Forelimb muscle (tissue), 1 donor: Measurements from ENCODE around the gene OR2A2. TPM values are rescaled to one million over a fixed set of nuclear protein-coding genes. Genes with fewer than 3 reads are reported as not detected.
"Not testable (repeated sequence)": the region's sequence is repeated elsewhere in the genome, so short reads cannot be mapped to it uniquely, and the experiment has no call there.

ENCODE experiments used
- DNase-seq: peaks from one replicate; pipeline ENCODE4 v3.0.0-alpha.2; 2013; ENCODE audit warnings: low read depth
- polyA plus RNA-seq: library from polyadenylated mRNA; unstranded; fragments of 120-200 nt; gene quantifications from one replicate; pipeline ENCODE4 v1.2.1, GENCODE V29; 2013; ENCODE audit not compliant: insufficient read length

The OR2A2 gene, protein sequence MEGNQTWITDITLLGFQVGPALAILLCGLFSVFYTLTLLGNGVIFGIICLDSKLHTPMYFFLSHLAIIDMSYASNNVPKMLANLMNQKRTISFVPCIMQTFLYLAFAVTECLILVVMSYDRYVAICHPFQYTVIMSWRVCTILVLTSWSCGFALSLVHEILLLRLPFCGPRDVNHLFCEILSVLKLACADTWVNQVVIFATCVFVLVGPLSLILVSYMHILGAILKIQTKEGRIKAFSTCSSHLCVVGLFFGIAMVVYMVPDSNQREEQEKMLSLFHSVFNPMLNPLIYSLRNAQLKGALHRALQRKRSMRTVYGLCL
- not detected for polyA plus RNA-seq

DNA sequence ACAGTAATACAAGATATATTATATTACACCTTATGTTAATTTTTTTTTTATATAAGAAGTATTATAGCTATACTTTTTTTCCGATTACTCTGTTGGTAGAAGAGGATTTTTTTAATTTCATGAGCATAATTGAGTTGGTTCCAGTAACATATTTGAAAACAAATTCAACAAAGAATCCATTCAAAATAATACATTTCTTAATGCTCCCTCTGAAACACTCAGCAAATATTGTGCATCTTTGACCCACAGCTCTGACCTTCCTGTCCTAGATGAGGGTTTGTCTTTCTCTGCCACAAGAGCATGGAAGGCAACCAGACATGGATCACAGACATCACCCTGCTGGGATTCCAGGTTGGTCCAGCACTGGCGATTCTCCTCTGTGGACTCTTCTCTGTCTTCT, at the start of gene OR2A2:
OR2A2 (plus strand) TSS at position 301 of the 400 bp plus-strand sequence; CDS start at position 301, 0 bp downstream.
- DNase-seq, result no peak

DNA sequence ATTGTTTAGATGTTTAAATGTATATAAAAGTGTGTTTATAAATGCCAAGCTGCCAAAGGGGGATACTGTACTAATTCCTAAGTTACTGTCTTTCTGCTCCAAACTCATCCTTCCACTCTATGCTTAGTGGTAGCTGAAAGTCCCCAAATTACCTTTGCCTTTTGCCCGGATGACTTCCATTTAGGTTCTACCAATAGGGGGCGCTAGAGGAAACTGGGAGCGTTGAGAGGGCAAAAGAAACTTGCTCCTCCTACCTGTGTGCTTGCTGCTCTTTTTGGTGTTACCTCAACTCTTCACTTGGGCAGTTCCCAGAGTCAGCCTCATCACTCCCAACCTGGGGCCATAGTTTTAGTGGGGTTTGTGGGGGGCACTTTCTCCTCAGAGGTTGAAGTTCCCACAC, 45.7 kb upstream of the OR2A2 start:
- DNase-seq, result no peak

DNA sequence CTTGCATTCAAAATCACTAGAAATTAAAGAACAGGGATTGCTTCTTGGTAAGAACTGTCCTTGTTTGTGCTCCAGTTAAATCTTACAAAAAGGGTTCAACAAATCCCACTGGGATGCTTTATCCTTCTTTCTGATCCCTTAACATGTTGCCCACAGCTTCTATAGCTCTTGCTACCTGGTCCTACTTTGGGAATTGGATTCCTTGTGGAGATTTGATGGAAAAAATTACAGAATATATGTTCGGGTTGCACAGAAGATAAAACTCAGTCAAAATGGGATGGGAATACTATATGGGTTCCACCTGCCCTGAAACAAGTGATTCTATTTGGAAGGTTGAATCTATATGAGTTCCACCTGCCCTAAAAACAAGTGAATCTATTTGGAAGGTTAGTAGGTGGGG, 39.9 kb upstream of the OR2A2 start, which contains the start of gene OR2A25:
OR2A25 (plus strand) TSS at position 301 of the 400 bp plus-strand sequence. CDS start 4,409 bp downstream, outside the sequence.
- no peak for DNase-seq

DNA sequence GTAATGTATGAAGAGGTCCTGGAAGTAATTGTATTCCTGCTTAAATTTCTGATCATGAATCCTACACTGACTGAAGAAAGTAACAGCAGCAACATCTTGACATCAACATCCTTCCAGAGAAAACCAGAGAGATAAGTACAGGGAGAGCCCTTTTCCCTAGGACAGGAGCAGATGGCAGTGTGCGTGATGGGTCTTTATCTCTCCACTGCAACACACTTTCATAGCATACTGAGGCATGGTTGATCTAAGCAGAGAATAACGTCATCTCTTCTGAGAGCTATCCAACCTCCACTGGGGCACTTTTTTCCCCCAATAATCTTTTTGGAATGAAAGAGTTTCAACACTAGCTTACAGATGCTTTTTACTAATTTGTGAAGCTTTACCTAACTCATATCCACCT, 39.4 kb upstream of the OR2A2 start:
- DNase-seq, result no peak

DNA sequence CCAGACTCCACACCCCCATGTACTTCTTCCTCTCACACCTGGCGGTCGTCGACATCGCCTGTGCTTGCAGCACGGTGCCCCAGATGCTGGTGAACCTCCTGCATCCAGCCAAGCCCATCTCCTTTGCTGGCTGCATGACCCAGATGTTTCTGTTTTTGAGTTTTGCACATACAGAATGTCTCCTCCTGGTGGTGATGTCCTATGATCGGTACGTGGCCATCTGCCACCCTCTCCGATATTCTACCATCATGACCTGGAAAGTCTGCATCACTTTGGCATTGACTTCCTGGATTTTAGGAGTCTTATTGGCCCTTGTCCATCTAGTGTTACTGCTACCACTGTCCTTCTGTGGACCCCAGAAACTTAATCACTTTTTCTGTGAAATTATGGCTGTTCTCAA, 35.0 kb upstream of the OR2A2 start:
- no peak for DNase-seq

DNA sequence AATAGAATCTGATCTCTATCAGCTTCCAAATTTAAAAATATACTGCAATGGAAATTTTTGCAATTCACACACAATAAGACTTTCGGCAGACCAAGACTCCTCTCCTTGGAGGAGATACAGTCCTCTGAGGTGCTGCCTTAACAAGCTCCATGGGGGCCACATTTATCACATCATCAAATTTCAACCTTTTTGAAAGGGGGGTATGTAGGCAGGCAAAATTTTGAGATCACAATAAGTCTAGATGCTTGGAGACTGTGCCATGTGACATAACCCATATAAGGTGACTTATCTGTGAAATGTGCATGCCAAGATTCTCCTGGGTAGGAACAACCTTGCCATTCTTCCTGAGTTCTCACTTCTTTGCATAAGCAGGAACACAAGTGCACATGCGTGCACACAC, 23.4 kb upstream of the OR2A2 start, which contains the start of gene OR2A12:
OR2A12 (plus strand) TSS at position 301 of the 400 bp plus-strand sequence. CDS start 8,830 bp downstream, outside the sequence.
- DNase-seq, result no peak

DNA sequence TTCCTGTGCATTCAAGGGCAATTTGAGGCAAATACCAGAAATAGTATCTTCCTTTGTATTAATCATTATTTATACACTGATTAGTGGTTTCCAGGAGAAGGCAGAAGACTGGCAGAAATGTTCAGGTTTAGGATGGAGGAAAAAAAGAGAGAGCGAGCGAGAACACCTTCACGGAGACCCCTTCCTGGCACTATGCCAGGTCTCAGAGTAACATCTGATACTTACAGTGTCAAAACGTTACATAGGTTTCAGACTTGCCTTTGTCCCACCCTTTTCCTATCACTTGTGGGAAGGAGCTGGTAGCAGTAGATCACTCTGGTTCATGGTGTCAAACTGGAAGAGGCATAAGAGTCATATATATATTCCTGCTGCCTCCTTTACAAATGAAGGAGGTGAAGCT, 22.7 kb upstream of the OR2A2 start:
- DNase-seq, result no peak

DNA sequence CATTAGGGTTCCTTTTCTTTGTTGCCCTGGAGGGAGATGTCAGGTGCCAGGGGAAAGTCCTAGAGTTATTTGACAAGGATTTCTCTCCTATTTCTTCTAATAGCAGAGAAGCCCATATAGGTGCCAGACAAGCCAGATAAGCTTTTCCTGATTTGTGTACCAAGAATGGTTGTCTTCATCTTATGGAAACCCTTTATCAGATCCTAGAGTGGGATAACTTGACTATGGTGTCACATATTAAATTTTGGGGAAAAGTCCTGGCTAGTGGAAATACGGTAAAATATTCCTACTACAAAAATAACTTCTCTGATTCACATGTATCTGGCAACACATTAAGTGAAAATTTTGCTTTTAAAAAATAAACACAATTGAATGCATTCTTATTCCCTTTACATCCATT, 22.2 kb upstream of the OR2A2 start:
- DNase-seq, result no peak

DNA sequence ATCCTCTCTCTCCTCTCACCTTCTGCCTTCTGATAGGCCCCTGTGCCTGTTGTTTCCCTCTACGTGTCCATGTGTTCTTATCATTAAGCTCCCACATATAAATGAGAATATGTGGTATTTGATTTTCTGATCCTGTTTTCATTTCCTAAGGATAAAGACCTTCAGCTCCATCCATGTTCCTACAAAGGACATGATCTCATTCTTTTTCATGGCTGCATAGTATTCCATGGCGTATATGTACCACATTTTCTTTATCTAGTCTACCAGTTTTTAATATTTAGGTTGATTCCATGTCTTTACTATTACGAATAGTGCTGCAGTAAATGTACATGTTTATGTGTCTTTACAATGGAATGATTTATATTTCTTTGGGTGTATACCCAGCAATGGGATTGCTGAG, 18.7 kb upstream of the OR2A2 start:
- no peak for DNase-seq

DNA sequence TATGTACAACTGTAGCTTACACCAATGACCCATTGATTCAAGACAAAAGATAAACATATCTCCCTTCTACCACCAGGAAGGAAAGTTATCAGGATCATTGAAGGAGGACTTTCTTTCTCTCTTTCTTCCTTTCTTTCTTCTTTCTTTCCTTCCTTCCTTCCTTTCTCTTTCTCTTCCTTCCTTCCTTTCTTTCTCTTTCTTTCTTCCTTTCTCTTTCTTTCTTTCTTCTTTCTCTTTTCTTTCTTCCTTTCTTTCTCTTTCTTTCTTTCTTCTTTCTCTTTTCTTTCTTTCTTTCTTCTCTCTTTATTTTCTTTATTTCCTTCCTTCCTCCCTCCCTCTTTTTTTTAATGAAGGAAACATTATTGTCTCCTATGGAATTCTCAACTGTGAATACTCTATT, 10.6 kb upstream of the OR2A2 start:
- no peak for DNase-seq

DNA sequence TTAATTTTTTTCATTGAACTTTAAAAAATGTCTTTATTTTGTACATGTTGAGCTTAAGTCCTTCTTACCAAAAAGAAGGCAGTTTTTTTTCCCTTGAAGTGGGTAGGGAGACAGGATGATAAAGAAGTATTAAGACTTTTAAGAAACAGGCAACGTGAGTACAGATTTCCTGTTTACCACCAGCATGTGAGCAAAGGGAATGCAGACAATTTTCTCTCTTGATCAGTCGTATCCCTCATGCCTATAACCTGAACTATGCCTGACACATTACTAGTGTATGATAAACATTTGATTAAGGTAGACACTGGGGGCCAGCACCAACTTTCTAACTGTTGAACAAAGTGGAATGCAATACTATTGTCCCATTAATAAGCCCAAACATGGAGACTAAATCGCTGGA, 8.8 kb upstream of the OR2A2 start:
- no peak for DNase-seq

DNA sequence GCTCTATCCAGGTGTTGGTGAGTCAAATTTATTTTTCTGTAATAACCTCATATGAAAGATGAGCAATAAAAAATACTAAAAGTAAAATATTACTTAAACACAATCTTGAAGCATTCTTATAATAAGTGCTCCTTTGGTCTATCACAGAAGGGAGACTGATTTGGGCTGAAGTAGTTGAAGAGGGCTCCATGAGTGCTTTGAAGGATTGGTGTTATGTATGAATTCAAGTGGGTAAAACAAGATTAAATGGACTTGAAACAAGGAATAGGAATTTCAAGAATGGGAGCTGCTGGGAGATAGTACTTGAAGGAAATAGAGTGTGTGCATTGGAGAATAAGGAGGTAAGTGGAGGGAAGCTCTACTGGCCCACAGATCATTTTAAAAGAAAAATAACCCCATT, 7.3 kb upstream of the OR2A2 start:
- DNase-seq, result no peak

DNA sequence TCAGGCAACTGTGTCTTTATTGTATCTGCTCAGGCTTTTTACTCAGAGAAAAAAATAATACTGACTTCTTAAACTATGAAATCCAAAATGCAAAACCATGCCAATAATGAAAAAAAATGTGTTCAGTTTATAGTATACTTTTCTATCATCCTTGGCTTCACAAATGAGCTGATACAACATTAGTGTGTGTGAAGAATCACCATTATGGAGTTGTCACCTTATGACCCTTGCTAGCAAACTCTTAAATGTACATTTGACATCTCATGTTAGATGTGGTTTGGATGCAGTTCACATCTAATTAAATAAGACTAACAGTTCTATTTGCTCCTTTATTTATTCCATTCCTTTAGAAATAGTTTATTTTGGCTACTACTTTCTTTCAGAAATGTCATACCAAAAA, 4.2 kb upstream of the OR2A2 start:
- DNase-seq, result no peak

DNA sequence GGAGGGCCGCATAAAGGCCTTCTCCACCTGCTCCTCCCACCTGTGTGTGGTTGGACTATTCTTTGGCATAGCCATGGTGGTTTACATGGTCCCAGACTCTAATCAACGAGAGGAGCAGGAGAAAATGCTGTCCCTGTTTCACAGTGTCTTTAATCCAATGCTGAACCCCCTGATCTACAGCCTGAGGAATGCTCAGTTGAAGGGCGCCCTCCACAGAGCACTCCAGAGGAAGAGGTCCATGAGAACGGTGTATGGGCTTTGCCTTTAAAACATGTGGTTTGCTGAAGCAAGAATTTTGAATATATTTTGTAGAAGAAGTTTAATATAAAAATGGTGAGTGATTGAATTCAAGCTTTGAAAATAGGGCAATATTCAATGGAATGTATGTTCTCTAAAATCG, 889 bp downstream of the OR2A2 start:
- DNase-seq, result no peak

DNA sequence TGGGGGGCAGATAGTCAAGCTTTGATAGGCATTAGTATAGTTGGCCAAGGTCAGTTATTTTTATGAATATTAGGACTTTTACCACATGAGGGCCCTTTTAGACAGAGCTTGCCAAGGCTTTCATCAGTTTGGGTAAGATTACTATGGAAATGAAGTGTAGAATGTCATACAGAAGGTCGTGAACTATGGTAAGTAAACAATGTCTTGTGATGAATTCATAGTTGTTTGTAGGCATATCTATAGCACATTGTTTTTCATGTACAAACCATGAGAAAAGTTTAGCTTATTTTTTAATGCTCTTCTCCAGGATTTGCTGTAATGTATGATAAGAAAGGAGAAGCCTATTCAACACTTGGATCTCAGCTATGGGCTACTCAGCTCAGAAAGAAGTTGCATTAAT, 4.3 kb downstream of the OR2A2 start:
- no peak for DNase-seq

DNA sequence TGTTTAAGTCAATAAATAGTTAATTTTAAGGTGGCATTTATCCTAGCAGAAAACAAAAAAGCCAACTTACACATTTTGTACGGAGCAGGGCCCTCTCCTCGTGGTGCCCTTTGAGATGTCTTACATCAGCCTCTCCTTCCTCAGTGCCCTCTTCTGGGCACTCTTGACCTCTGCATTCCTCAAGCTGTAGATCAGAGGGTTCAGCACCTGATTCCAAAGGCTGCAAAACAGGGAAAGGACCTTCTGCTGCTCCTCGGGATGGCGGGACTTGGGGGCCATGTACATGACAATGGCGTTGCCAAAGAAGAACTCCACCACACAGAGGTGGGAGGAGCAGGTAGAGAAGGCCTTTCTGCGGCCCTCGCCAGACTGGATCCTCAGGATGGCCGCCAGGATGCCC, 9.0 kb downstream of the OR2A2 start:
- DNase-seq, result no peak

DNA sequence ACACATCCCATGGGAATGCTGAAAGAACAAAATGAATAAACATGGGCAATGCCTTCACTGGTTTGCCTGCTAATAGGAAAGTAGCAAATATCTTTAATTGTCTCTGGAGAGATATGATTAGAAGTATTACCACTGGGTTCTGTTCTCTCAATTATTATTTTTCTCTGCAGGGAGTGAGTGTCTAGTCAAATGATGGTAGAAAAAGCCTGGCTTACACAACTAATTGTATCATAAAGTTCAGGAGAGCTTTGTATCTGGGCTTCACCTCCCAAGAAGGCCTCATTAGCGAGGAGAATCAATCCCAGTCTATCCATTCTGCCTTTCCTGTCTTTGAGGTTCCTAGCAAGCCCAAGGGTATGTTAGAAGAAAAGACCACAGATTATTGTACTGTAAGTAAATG, 13.5 kb downstream of the OR2A2 start, which contains the start of gene OR2A14:
OR2A14 (plus strand) TSS at position 301 of the 400 bp plus-strand sequence. CDS start 5,937 bp downstream, outside the sequence.
- DNase-seq, result no peak

DNA sequence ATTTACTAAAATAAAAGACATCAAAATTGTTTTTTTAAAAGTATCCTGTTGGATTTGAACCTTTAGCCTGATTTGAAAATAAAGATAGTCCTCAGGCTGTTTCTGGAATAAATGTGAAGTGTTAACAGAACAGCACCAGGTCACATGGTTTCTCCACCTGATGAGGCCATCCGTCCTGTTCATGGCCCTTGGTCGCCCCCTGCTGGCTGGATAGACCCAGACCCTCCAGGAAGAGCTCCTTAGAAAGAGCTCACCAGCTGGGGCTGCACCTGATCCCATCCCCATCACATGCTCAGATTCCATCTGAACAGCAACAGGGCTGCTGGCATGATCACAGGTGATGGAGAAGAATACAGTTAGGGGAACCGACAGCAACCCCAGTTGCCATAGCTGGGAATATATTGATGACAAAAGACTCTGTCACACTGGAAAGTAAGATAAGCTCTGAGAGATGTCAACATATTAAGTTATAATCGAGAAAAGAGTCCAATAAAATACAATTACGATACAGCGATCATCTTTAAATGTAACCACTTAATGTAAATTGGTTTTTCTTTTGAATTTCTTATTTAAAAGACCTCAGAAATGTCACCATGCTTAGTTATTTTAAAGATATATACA, 18.4 kb downstream of the OR2A2 start:
- peak; percentile 29 for DNase-seq

DNA sequence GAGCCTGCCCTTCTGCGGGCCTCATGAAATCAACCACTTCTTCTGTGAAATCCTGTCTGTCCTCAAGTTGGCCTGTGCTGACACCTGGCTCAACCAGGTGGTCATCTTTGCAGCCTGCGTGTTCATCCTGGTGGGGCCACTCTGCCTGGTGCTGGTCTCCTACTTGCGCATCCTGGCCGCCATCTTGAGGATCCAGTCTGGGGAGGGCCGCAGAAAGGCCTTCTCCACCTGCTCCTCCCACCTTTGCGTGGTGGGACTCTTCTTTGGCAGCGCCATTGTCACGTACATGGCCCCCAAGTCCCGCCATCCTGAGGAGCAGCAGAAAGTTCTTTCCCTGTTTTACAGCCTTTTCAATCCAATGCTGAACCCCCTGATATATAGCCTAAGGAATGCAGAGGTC, 20.2 kb downstream of the OR2A2 start:
- DNase-seq, result not testable (repeated sequence)

DNA sequence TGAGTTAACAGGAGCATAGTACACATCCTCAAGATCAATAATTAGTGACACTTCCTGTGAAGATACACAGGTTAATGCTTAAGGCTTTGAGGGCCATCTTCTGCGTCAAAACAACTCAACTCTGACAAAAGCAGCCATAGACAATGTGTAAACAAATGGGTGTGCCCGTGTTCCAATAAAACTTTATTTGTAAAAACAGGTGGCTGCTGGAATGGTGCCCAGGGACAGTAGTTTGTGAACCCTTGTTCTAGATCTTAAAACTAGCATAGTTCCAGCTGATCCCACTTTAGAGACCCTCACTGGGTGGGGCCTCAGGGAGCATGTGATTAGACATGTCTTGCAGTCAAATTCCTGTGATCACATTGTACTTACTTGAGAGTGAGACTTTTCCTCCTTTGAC, 21.3 kb downstream of the OR2A2 start:
- no peak for DNase-seq

DNA sequence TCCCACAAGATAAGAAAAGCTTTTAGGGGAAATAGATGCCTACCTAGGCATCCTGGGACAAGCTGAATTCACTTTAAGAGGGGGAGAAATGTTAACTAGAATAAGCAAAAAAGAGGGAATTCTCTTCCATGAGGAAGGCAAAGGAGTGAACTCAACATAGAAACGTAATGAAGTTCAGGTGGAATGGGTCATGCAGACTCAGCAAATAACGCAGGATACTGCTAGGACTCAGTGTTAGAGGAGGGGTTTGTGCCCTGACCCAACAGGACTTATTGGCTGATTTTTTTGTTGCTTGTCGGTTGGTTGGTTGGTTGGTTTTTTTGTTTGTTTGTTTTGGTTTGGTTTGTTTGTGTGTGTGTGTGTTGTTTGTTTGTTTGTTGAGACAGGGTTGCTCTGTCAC, 22.9 kb downstream of the OR2A2 start:
- DNase-seq, result no peak

DNA sequence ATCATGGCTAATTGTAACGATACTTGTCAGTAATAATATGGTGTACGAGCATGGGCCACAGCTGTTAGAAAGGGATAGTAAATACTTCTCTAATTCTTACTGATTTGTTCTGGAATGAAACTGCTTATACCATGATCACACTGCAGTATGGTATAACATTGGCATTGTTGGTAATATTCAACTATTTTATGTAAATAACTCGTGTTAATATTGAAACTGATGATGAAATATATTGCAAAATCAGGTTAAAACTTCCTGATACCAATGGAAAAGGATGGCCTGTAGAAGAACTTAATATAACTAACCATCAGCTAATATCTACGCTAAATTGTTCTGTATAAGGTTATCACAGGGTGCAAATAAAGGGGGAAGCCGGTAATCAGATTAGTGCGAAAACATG, 23.9 kb downstream of the OR2A2 start:
- DNase-seq, result no peak

DNA sequence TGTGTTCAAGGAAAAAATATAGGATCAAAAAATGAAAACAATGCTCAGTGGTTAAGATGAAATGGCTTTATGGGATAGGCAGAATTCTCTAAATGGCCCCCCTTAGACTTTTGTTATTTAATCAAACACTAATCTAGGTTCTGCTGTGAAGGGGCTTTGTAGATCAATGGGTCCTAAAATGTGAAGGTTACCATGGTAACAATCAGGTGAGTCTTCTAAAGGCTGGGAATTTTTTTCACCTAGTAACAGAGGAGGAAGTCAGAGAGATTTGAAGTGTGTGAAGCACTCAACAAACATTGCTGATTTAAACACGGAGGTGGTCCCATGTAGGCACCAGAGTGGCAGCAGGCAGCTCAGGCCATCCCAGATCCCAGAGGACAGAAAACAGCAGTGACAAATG, 24.7 kb downstream of the OR2A2 start:
- no peak for DNase-seq
